Measurements from ENCODE around the gene COL4A6.

Gene COL4A6

GRCh38 chrX:108199691-108200090 lies 238.5 kb downstream of the COL4A6 start:
- DNase-seq, result no peak

GRCh38 chrX:108199041-108199440 lies 239.2 kb downstream of the COL4A6 start:
- no peak for DNase-seq

GRCh38 chrX:108198420-108198819 lies 239.8 kb downstream of the COL4A6 start:
- DNase-seq, result no peak

- DNase-seq, result no peak
Measured at GRCh38 chrX:108186811-108187210, 251.4 kb downstream of the COL4A6 start.

GRCh38 chrX:108178143-108178498 lies 260.1 kb downstream of the COL4A6 start:
- no peak for DNase-seq

GRCh38 chrX:108177351-108178142 lies 260.7 kb downstream of the COL4A6 start:
- no peak for DNase-seq

- DNase-seq, result no peak
Measured at GRCh38 chrX:108173874-108174273, 264.3 kb downstream of the COL4A6 start.

- no peak for DNase-seq
Measured at GRCh38 chrX:108171671-108172070, 266.6 kb downstream of the COL4A6 start.

GRCh38 chrX:108169768-108170167 lies 268.5 kb downstream of the COL4A6 start:
- no peak for DNase-seq

GRCh38 chrX:108168961-108169740 lies 269.1 kb downstream of the COL4A6 start:
- DNase-seq, result no peak

GRCh38 chrX:108167211-108167872 lies 270.9 kb downstream of the COL4A6 start:
- no peak for DNase-seq

- no peak for DNase-seq
Measured at GRCh38 chrX:108165383-108166111, 272.7 kb downstream of the COL4A6 start.

- DNase-seq, result no peak
Measured at GRCh38 chrX:108163333-108164082, 274.7 kb downstream of the COL4A6 start.

GRCh38 chrX:108162265-108162664 lies 276.0 kb downstream of the COL4A6 start:
- no peak for DNase-seq

- no peak for DNase-seq
Measured at GRCh38 chrX:108160309-108160708, 277.9 kb downstream of the COL4A6 start.

- no peak for DNase-seq
Measured at GRCh38 chrX:108159028-108159670, 279.1 kb downstream of the COL4A6 start.

GRCh38 chrX:108157628-108158027 lies 280.6 kb downstream of the COL4A6 start:
- no peak for DNase-seq

- DNase-seq, result no peak
Measured at GRCh38 chrX:108156934-108157466, 281.2 kb downstream of the COL4A6 start.

- no peak for DNase-seq
Measured at GRCh38 chrX:108156082-108156481, 282.1 kb downstream of the COL4A6 start.

- no peak for DNase-seq
Measured at GRCh38 chrX:108148524-108148923, 289.7 kb downstream of the COL4A6 start.

Data from activated gamma-delta T cell treated with Interleukin-2 at 50 U/mL for 16 hours (primary cell).